RWPE2 (cell line): ENCODE data around the gene PTRHD1.

Experiments used
- ATAC-seq: fragments of 200-7000 bp; cut with Tn5 transposase; 3 replicates; pipeline ENCODE4 v1.9.1; 2021; ENCODE audit warnings: low read depth
- DNase-seq: peaks from one replicate; pipeline ENCODE4 v3.0.0-alpha.2; 2020; ENCODE audit warnings: low spot score
- H3K27ac ChIP-seq: fragments of 450-650 bp; 2 replicates; pipeline ENCODE4 v1.5.1; 2017; ENCODE audit warnings: mild to moderate bottlenecking; ENCODE audit not compliant: poor library complexity, severe bottlenecking
- H3K27me3 ChIP-seq: fragments of 250-450 bp; sonication (Bioruptor Pico); 2 replicates; pipeline ENCODE4 v1.5.1; 2021; ENCODE audit warnings: mild to moderate bottlenecking, moderate library complexity; ENCODE audit not compliant: insufficient read depth, poor library complexity, severe bottlenecking
- H3K36me3 ChIP-seq: fragments of 250-450 bp; sonication (Bioruptor Pico); 2 replicates; pipeline ENCODE4 v1.5.1; 2020; ENCODE audit warnings: low read depth, mild to moderate bottlenecking, moderate library complexity
- H3K4me1 ChIP-seq: fragments of 250-450 bp; sonication (Bioruptor Pico); 2 replicates; pipeline ENCODE4 v1.5.1; 2021; ENCODE audit warnings: mild to moderate bottlenecking, moderate library complexity; ENCODE audit not compliant: insufficient read depth, poor library complexity, severe bottlenecking
- H3K4me3 ChIP-seq: fragments of 250-450 bp; sonication (Bioruptor Pico); 2 replicates; pipeline ENCODE4 v1.5.1; 2021; ENCODE audit warnings: mild to moderate bottlenecking, moderate library complexity; ENCODE audit not compliant: severe bottlenecking
- H3K9me3 ChIP-seq: fragments of 250-450 bp; sonication (Bioruptor Pico); 2 replicates; pipeline ENCODE4 v1.5.1; 2021; ENCODE audit warnings: mild to moderate bottlenecking, moderate library complexity; ENCODE audit not compliant: severe bottlenecking
- TF ChIP-seq, protein P1 (sequence below): fragments of 450-650 bp; IDR thresholded peaks from one replicate; pipeline ENCODE4 v1.5.1; 2017; ENCODE audit warnings: mild to moderate bottlenecking, moderate library complexity; ENCODE audit not compliant: poor library complexity, severe bottlenecking

Gene PTRHD1, protein sequence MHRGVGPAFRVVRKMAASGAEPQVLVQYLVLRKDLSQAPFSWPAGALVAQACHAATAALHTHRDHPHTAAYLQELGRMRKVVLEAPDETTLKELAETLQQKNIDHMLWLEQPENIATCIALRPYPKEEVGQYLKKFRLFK

DNA sequence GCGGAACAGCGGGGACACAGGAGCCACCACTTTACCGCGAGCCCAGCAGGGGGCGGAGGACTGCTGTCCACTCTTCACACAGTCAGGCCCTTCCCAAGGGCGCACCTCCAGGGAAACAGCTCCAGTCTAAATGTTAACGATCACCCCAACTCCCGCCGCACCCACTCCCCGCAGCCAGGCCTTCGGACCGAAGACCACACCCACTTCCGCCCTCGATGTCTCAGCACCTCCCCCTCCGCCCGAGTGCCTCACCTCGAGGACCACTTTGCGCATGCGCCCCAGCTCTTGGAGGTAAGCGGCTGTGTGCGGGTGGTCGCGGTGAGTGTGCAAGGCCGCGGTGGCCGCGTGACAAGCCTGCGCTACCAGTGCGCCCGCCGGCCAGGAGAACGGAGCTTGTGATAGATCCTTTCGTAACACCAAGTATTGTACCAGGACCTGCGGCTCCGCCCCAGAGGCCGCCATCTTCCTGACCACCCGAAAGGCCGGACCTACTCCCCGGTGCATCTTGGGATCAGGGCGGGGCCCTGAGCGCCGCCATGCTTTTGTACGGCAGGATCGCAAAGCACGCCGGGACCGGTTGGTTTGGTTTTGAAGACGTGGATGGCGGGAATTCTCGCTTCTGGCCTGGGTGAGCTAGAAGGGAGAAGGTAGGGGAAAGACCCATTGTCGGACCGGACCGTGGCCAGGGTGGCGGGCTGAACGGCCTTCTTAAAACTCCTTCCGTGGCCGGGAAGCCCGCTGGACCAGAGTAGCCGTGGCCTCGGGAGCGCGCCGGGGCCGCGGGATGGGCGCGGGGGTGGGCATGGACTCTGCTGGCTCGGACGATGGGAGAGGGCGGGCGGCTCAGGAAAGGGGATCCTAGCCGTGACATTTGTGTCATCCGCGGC, at the start of gene PTRHD1, which contains the start of gene CENPO:
Gene PTRHD1, minus strand, starts transcription at position 518 of the 887 bp plus-strand sequence. Its CDS starts 14 bp downstream, at position 504.
Gene CENPO, plus strand, starts transcription at position 552 of the 887 bp plus-strand sequence. CDS start 495 bp downstream, outside the sequence.
- Histone ChIP-seq H3K4me1 (peaks cover 13% of the 10 kb centered on the region), H3K27ac (peak within 1 kb of the TSS; percentile 71), H3K27me3 (no peaks in the 10 kb centered on the region), H3K9me3 (no peaks in the 10 kb centered on the region), H3K4me3 (peak within 1 kb of the TSS; percentile 73), H3K36me3 (peaks cover 43% of the 10 kb centered on the region)
- ATAC-seq (peak; percentile 92), DNase-seq (peak; percentile 96)
- TF ChIP-seq, protein P1, sequence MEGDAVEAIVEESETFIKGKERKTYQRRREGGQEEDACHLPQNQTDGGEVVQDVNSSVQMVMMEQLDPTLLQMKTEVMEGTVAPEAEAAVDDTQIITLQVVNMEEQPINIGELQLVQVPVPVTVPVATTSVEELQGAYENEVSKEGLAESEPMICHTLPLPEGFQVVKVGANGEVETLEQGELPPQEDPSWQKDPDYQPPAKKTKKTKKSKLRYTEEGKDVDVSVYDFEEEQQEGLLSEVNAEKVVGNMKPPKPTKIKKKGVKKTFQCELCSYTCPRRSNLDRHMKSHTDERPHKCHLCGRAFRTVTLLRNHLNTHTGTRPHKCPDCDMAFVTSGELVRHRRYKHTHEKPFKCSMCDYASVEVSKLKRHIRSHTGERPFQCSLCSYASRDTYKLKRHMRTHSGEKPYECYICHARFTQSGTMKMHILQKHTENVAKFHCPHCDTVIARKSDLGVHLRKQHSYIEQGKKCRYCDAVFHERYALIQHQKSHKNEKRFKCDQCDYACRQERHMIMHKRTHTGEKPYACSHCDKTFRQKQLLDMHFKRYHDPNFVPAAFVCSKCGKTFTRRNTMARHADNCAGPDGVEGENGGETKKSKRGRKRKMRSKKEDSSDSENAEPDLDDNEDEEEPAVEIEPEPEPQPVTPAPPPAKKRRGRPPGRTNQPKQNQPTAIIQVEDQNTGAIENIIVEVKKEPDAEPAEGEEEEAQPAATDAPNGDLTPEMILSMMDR, result peak; percentile 79

DNA sequence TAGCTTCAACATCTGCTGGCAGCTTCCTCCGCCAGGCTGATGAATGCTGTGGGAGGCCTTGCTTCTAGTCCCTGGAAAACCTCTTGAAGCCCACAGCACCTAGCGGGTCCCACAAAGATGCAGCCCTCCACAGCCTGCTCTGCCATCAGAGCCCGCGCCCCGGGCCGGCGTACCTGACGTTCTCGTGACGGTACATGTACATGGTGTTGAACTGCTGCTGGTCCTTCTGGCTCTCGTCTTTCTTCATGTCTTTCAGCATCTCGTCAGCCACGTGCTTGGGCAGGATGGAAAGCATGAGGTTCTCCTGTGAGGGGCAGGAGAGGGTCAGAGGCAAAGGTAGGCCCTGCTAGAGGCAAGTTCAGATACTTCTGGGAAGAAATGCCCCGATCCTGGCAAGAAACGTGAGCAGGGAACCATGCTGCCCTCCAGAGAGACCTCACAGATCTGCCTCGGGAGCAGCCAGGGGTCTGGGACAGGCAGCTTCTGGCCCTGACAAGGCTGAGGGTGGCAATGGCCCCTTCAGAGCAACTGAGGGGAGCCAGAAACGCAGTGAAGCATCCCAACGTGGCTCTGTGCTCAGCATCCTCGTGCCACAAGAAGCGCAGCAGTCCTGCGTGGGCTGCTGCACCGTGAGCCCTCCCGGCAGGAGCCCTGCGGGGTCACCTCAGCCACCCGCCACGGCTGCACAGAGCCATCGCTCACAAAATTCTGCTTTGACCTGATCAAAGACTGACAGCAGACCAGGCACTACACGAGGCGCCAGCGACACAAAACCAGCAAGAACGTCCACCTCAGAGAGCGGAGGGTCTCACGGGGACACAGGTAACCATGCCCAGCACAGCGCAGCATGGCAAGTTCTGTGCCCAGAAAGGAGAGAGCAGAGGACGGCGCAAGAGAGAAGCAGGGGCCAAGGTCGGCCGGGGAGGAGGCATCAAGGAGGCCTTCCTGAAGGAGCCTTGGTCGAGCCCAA, 49.2 kb upstream of the PTRHD1 start:
- no peaks in the 10 kb centered on the region for H3K4me1 ChIP-seq
- peak; percentile 10; the same call in 1 of the 3 replicates for ATAC-seq

DNA sequence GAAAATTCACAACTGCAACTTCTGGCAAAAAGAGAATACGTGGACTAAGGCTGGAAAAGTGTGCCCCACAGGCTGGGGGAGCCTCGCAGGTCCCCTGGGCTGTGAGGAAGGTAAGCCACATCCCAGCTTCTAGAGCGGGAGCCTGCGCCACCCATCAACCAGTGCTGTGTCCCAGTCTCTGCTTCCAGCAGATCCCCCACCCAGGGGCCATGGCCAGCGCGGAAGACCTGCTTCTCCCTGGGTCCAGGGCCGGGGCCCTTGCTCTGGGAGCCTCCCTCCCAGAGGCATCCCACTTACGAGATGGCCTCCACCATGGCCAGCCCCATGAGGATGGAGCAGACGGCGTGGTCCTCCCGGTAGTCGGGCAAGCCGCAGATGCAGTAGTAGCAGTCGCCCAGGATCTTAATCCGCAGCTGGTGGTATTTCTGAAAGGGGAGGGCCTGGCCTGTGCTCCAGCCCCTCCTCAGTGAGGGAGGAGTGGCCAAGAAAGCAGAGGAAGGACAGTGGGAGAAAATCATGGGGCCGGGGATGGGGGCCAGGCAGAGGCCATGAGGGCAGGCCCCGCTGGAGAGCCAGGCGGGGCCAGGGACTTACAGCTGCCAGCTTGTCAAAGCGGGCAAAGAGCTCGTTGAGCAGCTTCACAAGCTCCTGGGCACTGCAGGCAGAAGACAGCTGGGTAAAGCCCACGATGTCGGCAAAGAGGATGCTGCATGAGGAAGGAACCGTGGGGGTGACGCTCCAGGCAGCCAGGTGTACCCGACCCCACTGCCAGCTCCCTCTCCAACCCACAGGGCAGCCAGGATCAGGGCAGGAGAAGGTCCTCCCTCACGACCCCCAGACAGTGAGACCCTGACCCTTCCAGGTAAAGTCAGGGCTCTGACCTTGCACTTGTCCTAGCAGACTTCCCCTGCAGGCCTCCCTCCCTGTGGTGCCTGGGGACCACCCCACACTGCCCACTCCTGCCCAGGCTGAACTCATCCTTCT, 48.1 kb upstream of the PTRHD1 start:
- H3K9me3 ChIP-seq, result no peaks in the 10 kb centered on the region
- no peaks in the 10 kb centered on the region for H3K27me3 ChIP-seq
- no peak for ATAC-seq
- H3K27ac ChIP-seq, result no peak overlapping the region
- H3K4me3 ChIP-seq, result no peak overlapping the region
- peaks cover 20% of the 10 kb centered on the region for H3K36me3 ChIP-seq
- TF ChIP-seq, protein P1, result no peak
- no peaks in the 10 kb centered on the region for H3K4me1 ChIP-seq
- no peak for DNase-seq

More for the DNA sequence above, 49.2 kb upstream of the PTRHD1 start:
- Histone ChIP-seq H3K36me3 (peaks cover 14% of the 10 kb centered on the region; the same call in 1 of the 2 replicates), H3K27ac (no peak overlapping the region), H3K27me3 (no peaks in the 10 kb centered on the region), H3K9me3 (no peaks in the 10 kb centered on the region), H3K4me3 (no peak overlapping the region)
- TF ChIP-seq, protein P1, result no peak
- DNase-seq, result no peak

DNA sequence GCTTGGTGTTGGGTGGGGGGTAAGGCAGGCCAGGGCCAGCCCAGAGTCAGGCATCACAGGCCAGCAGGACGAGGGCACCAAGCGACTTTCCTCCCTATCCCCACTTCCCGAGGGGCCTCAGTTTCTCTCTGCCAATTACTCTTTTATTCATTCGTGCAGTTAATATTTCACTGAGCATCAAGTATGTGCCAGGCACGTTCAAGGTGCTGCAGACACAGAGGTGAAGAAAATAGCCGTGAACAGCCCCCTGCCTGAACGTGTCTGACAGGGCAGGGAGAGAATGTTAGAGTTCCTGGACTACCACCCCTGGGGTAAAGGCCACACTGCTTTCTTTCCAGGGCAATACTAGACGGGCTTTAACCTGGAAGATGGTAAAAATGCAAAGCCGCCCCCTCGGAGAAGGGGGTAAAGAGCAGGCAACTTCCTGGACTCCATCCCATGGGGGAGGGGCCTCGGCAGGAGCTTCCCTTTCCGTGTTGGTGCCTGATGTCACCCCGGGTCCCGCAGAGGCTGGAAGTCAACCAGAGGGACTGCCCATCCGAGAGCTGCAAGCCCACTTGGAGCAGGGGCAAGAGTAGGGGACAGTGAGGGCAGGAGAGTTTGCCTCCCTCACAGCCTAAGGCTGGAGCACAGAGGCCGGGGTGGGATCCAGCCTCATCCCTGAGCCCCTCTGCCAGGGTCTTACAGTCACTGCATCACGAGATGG, 47.1 kb upstream of the PTRHD1 start:
- Histone ChIP-seq H3K9me3 (no peaks in the 10 kb centered on the region), H3K4me1 (no peaks in the 10 kb centered on the region), H3K4me3 (no peak overlapping the region), H3K27me3 (no peaks in the 10 kb centered on the region), H3K36me3 (peaks cover 23% of the 10 kb centered on the region), H3K27ac (no peak overlapping the region)
- TF ChIP-seq, protein P1, result no peak
- DNase-seq (no peak), ATAC-seq (no peak)
